ENCODE results near the gene HTR5A. TPM values are rescaled to one million over a fixed set of nuclear protein-coding genes. Genes with fewer than 3 reads are reported as not detected.

The HTR5A gene
- not detected in 2 replicates for total RNA-seq
- polyA plus RNA-seq = not detected in 2 replicates
- polyA plus RNA-seq (2011; cell fraction: cytosol; rRNA removed) = not detected in 2 replicates
- not detected in 2 replicates for polyA plus RNA-seq (2011; cell fraction: nucleus; rRNA removed)
- polyA plus RNA-seq (2012) = not detected in 2 replicates
- not detected in 2 replicates for polyA minus RNA-seq
- not detected for polyA minus RNA-seq (2011; cell fraction: cytosol; rRNA and poly(A)+ RNA removed)
- polyA minus RNA-seq (2011; cell fraction: nucleus; rRNA and poly(A)+ RNA removed) = not detected in 2 replicates
- not detected for Bru-seq, nascent RNA
- BruChase-seq, experiment 1, labeled RNA remaining after a 6-hour chase = percentile 0 among the genes with signal in this experiment
- BruChase-seq, experiment 2, labeled RNA remaining after a 2-hour chase = not detected
- long read RNA-seq = 0 reads

DNA sequence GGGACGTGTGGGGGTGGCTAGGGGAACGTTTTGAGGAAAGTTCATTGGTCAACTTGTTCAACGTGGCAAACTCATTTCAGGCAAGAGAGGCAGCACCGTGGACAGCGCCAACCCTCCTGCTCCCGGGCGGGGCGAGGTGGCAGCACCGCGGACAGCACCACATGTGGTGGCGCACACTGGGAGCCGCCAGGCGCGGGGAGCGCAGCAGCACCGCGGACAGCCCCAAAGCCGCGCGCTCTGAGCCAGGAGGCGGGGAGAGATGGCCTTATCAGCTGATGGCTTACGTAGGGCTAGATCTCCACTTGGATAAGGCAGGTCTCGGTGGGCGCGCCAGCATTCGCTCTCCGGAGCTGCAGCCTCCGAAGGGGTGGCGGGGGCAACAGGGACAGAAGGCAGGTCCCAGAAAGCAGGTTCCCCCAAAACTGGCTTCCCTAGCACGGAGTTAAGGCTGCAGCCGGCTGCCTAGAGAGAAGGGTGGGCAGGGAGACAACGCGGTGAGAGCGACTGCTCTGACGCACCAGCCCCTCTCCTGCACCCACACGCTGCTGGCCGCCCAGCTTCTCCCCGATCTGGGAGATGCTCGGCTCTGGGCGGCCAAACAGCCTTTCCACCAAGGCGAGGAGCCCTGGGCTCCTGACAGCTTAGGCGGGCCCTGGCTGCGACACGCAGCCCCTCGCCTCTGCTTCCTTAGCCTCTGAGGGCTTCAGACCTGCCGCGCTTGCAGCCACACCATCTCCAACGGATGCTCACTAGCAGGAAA lies at the start of gene HTR5A:
TSS of gene HTR5A (plus strand) at position 333 of the 760 bp plus-strand sequence. CDS start 576 bp downstream, outside the sequence.
- Histone ChIP-seq H3K27me3 (ENCODE audit: control insufficient read depth in 2 of 2, insufficient read depth in 2 of 2, low read length in 2 of 2) (no peaks in the 10 kb centered on the region), H3K9ac (replicated peaks; ENCODE audit: extremely low read depth, insufficient read depth, low read length) (no peak within 1 kb of the TSS), H2AFZ (ENCODE audit: low read depth, low read length) (no peak within 1 kb of the TSS), H4K20me1 (replicated peaks; ENCODE audit: control insufficient read depth, extremely low read depth, insufficient read depth, low read length) (no peaks in the 10 kb centered on the region), H3K36me3 (ENCODE audit: control insufficient read depth in 2 of 2, extremely low read depth in 1 of 2, insufficient read depth in 2 of 2, low read length in 2 of 2) (no peaks in the 10 kb centered on the region), H3K27ac (ENCODE audit: insufficient read depth, low read depth, low read length) (no peak within 1 kb of the TSS), H3K9me3 (replicated peaks; ENCODE audit: control insufficient read depth, insufficient read depth, low read length) (no peaks in the 10 kb centered on the region), H3K4me1 (ENCODE audit: control insufficient read depth, extremely low read depth, insufficient read depth, low read length) (no peaks in the 10 kb centered on the region), H3K79me2 (ENCODE audit: control insufficient read depth, insufficient read depth, low read length) (no peaks in the 10 kb centered on the region), H3K4me3 (replicated peaks in 1 of 3; ENCODE audit: insufficient read depth in 1 of 3, low read depth in 1 of 3, low read length in 3 of 3) (no peak within 1 kb of the TSS), H3K4me2 (ENCODE audit: insufficient read depth, low read length) (no peak within 1 kb of the TSS), H3K9me1 (replicated peaks; ENCODE audit: control insufficient read depth, extremely low read depth, insufficient read depth, low read length) (no peaks in the 10 kb centered on the region)
- POLR2A ChIA-PET = no interaction called here
- BruUV-seq (replicated peaks) = no TSS peak
- CTCF ChIA-PET = no interaction called here
- intact Hi-C loops (cut with micrococcal nuclease) = loop anchor here (1.0 to 5.0 kb wide), 5 partner anchors 67 to 277 kb away; partner anchors contain the start of gene PAXIP1
- FAIRE-seq (peak; percentile 26), DNase-seq (ENCODE audit: low read depth, low spot score) (peak; percentile 85)
- TF ChIP-seq, protein P1, sequence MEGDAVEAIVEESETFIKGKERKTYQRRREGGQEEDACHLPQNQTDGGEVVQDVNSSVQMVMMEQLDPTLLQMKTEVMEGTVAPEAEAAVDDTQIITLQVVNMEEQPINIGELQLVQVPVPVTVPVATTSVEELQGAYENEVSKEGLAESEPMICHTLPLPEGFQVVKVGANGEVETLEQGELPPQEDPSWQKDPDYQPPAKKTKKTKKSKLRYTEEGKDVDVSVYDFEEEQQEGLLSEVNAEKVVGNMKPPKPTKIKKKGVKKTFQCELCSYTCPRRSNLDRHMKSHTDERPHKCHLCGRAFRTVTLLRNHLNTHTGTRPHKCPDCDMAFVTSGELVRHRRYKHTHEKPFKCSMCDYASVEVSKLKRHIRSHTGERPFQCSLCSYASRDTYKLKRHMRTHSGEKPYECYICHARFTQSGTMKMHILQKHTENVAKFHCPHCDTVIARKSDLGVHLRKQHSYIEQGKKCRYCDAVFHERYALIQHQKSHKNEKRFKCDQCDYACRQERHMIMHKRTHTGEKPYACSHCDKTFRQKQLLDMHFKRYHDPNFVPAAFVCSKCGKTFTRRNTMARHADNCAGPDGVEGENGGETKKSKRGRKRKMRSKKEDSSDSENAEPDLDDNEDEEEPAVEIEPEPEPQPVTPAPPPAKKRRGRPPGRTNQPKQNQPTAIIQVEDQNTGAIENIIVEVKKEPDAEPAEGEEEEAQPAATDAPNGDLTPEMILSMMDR (IDR thresholded peaks at IDR 0.05; ENCODE audit: extremely low read depth in 1 of 2, insufficient read depth in 1 of 2, low read depth in 1 of 2, low read length in 2 of 2) = no peak
- TF ChIP-seq POLR2AphosphoS5 (IDR thresholded peaks at IDR 0.05; ENCODE audit: insufficient read depth, low read depth, low read length) (no peak), GATA2 (IDR thresholded peaks at IDR 0.05; ENCODE audit: insufficient read depth, insufficient read length, low read depth, low read length) (peak; percentile 62), POLR2A (IDR thresholded peaks at IDR 0.05; ENCODE audit: low read depth, low read length) (no peak), EZH2 (IDR thresholded peaks at IDR 0.05; ENCODE audit: borderline replicate concordance, low read depth, low read length, severe bottlenecking) (peak; percentile 50), JUN (IDR thresholded peaks at IDR 0.05; ENCODE audit: borderline replicate concordance, insufficient read depth, insufficient read length, low read depth) (no peak), MYC (IDR thresholded peaks at IDR 0.05; ENCODE audit: low read depth, low read length) (peak; percentile 83), FOS (IDR thresholded peaks at IDR 0.05; ENCODE audit: borderline replicate concordance, insufficient read depth, low read length) (no peak)
- TF ChIP-seq, protein P2, sequence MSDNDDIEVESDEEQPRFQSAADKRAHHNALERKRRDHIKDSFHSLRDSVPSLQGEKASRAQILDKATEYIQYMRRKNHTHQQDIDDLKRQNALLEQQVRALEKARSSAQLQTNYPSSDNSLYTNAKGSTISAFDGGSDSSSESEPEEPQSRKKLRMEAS (IDR thresholded peaks at IDR 0.05; ENCODE audit: insufficient read depth, insufficient read length) = peak; percentile 96
- dilution Hi-C loops (cut with MboI; ENCODE audit: extremely low pct_ligation_motif_present, low sequenced_read_pairs) = no loop called here

Data from endothelial cell of umbilical vein (primary cell).